Stimulated activated naive CD8-positive, alpha-beta T cell treated with anti-CD3 and anti-CD28 coated beads, Interleukin-15, Interleukin-2, amounts not matched to agents 100 ng/mL and 50 ng/mL, for 24 hours (primary cell): ENCODE measurements around the gene NFKB1.
A peak's percentile ranks its signal among the peaks of the same experiment; 100 is the strongest.

Source experiments
- H3K27ac Mint-ChIP-seq: one replicate; pipeline ENCODE4 v1.8.0; 2021; ENCODE audit warnings: mild to moderate bottlenecking, mixed read lengths
- H3K27me3 Mint-ChIP-seq: one replicate; pipeline ENCODE4 v1.8.0; 2021; ENCODE audit warnings: mixed read lengths
- H3K36me3 Mint-ChIP-seq: one replicate; pipeline ENCODE4 v1.8.0; 2021; ENCODE audit warnings: low read depth, mixed read lengths
- H3K4me1 Mint-ChIP-seq: one replicate; pipeline ENCODE4 v1.8.0; 2021; ENCODE audit warnings: low read depth, mixed read lengths
- H3K4me3 Mint-ChIP-seq: one replicate; pipeline ENCODE4 v1.8.0; 2021; ENCODE audit warnings: mild to moderate bottlenecking, mixed read lengths
- H3K9me3 Mint-ChIP-seq: one replicate; pipeline ENCODE4 v1.8.0; 2021; ENCODE audit warnings: mixed read lengths

The NFKB1 gene

GRCh38 chr4:102533348-102533747 lies 32.2 kb downstream of the NFKB1 start:
- Mint-ChIP-seq H3K4me3 (no peak overlapping the region), H3K27ac (peak overlapping the region; percentile 56), H3K36me3 (peaks cover 81% of the 10 kb centered on the region), H3K9me3 (no peaks in the 10 kb centered on the region), H3K27me3 (no peaks in the 10 kb centered on the region), H3K4me1 (peaks cover 83% of the 10 kb centered on the region)

GRCh38 chr4:102533904-102534303 lies 32.7 kb downstream of the NFKB1 start:
- peak overlapping the region; percentile 92 for H3K27ac Mint-ChIP-seq
- peaks cover 77% of the 10 kb centered on the region for H3K4me1 Mint-ChIP-seq
- peaks cover 82% of the 10 kb centered on the region for H3K36me3 Mint-ChIP-seq
- no peaks in the 10 kb centered on the region for H3K9me3 Mint-ChIP-seq
- no peaks in the 10 kb centered on the region for H3K27me3 Mint-ChIP-seq
- H3K4me3 Mint-ChIP-seq, result peak overlapping the region; percentile 30

- H3K27ac Mint-ChIP-seq, result peak overlapping the region; percentile 92
- H3K27me3 Mint-ChIP-seq, result no peaks in the 10 kb centered on the region
- H3K9me3 Mint-ChIP-seq, result no peaks in the 10 kb centered on the region
- peaks cover 76% of the 10 kb centered on the region for H3K4me1 Mint-ChIP-seq
- H3K4me3 Mint-ChIP-seq, result peak overlapping the region; percentile 67
- peaks cover 86% of the 10 kb centered on the region for H3K36me3 Mint-ChIP-seq
Measured at GRCh38 chr4:102534845-102535244, 33.7 kb downstream of the NFKB1 start.

GRCh38 chr4:102535398-102536082 lies 34.4 kb downstream of the NFKB1 start:
- no peaks in the 10 kb centered on the region for H3K27me3 Mint-ChIP-seq
- H3K4me3 Mint-ChIP-seq, result peak overlapping the region; percentile 67
- H3K27ac Mint-ChIP-seq, result peak overlapping the region; percentile 92
- H3K4me1 Mint-ChIP-seq, result peaks cover 74% of the 10 kb centered on the region
- H3K36me3 Mint-ChIP-seq, result peaks cover 86% of the 10 kb centered on the region
- H3K9me3 Mint-ChIP-seq, result no peaks in the 10 kb centered on the region

- H3K4me1 Mint-ChIP-seq, result peaks cover 74% of the 10 kb centered on the region
- H3K4me3 Mint-ChIP-seq, result peak overlapping the region; percentile 35
- no peaks in the 10 kb centered on the region for H3K9me3 Mint-ChIP-seq
- peaks cover 86% of the 10 kb centered on the region for H3K36me3 Mint-ChIP-seq
- H3K27me3 Mint-ChIP-seq, result no peaks in the 10 kb centered on the region
- H3K27ac Mint-ChIP-seq, result peak overlapping the region; percentile 90
Measured at GRCh38 chr4:102536768-102537167, 35.6 kb downstream of the NFKB1 start.

- H3K27ac Mint-ChIP-seq, result peak overlapping the region; percentile 26
- peaks cover 70% of the 10 kb centered on the region for H3K4me1 Mint-ChIP-seq
- H3K27me3 Mint-ChIP-seq, result no peaks in the 10 kb centered on the region
- H3K36me3 Mint-ChIP-seq, result peaks cover 83% of the 10 kb centered on the region
- no peaks in the 10 kb centered on the region for H3K9me3 Mint-ChIP-seq
- H3K4me3 Mint-ChIP-seq, result no peak overlapping the region
Measured at GRCh38 chr4:102537269-102537668, 36.1 kb downstream of the NFKB1 start.

GRCh38 chr4:102541697-102542096 lies 40.5 kb downstream of the NFKB1 start:
- Mint-ChIP-seq H3K36me3 (peaks cover 85% of the 10 kb centered on the region), H3K27ac (peak overlapping the region; percentile 67), H3K27me3 (no peaks in the 10 kb centered on the region), H3K9me3 (no peaks in the 10 kb centered on the region), H3K4me1 (peaks cover 51% of the 10 kb centered on the region), H3K4me3 (no peak overlapping the region)

- peaks cover 89% of the 10 kb centered on the region for H3K36me3 Mint-ChIP-seq
- peaks cover 64% of the 10 kb centered on the region for H3K4me1 Mint-ChIP-seq
- no peak overlapping the region for H3K4me3 Mint-ChIP-seq
- H3K27me3 Mint-ChIP-seq, result no peaks in the 10 kb centered on the region
- no peaks in the 10 kb centered on the region for H3K9me3 Mint-ChIP-seq
- no peak overlapping the region for H3K27ac Mint-ChIP-seq
Measured at GRCh38 chr4:102543030-102543928, 42.1 kb downstream of the NFKB1 start.

GRCh38 chr4:102546635-102547034 lies 45.5 kb downstream of the NFKB1 start:
- Mint-ChIP-seq H3K36me3 (peaks cover 86% of the 10 kb centered on the region), H3K4me1 (peaks cover 68% of the 10 kb centered on the region), H3K9me3 (no peaks in the 10 kb centered on the region), H3K27ac (peak overlapping the region; percentile 66), H3K4me3 (no peak overlapping the region), H3K27me3 (no peaks in the 10 kb centered on the region)

GRCh38 chr4:102547973-102548372 lies 46.8 kb downstream of the NFKB1 start:
- peak overlapping the region; percentile 56 for H3K27ac Mint-ChIP-seq
- no peak overlapping the region for H3K4me3 Mint-ChIP-seq
- peaks cover 86% of the 10 kb centered on the region for H3K36me3 Mint-ChIP-seq
- H3K4me1 Mint-ChIP-seq, result peaks cover 74% of the 10 kb centered on the region
- no peaks in the 10 kb centered on the region for H3K9me3 Mint-ChIP-seq
- no peaks in the 10 kb centered on the region for H3K27me3 Mint-ChIP-seq

- H3K9me3 Mint-ChIP-seq, result no peaks in the 10 kb centered on the region
- H3K27ac Mint-ChIP-seq, result peak overlapping the region; percentile 78
- peaks cover 53% of the 10 kb centered on the region for H3K4me1 Mint-ChIP-seq
- peaks cover 54% of the 10 kb centered on the region for H3K36me3 Mint-ChIP-seq
- H3K27me3 Mint-ChIP-seq, result no peaks in the 10 kb centered on the region
- H3K4me3 Mint-ChIP-seq, result peak overlapping the region; percentile 50
Measured at GRCh38 chr4:102551958-102552565, 50.9 kb downstream of the NFKB1 start.

GRCh38 chr4:102552781-102553180 lies 51.6 kb downstream of the NFKB1 start:
- Mint-ChIP-seq H3K4me1 (peaks cover 48% of the 10 kb centered on the region), H3K4me3 (peak overlapping the region; percentile 51), H3K9me3 (no peaks in the 10 kb centered on the region), H3K27ac (peak overlapping the region; percentile 78), H3K36me3 (peaks cover 47% of the 10 kb centered on the region), H3K27me3 (no peaks in the 10 kb centered on the region)

GRCh38 chr4:102553982-102554381 lies 52.8 kb downstream of the NFKB1 start:
- Mint-ChIP-seq H3K27me3 (no peaks in the 10 kb centered on the region), H3K27ac (peak overlapping the region; percentile 82), H3K9me3 (no peaks in the 10 kb centered on the region), H3K4me1 (peaks cover 39% of the 10 kb centered on the region), H3K36me3 (peaks cover 46% of the 10 kb centered on the region), H3K4me3 (peak overlapping the region; percentile 49)

- no peak overlapping the region for H3K4me3 Mint-ChIP-seq
- H3K9me3 Mint-ChIP-seq, result no peaks in the 10 kb centered on the region
- H3K4me1 Mint-ChIP-seq, result peaks cover 37% of the 10 kb centered on the region
- no peaks in the 10 kb centered on the region for H3K27me3 Mint-ChIP-seq
- peak overlapping the region; percentile 46 for H3K27ac Mint-ChIP-seq
- peaks cover 48% of the 10 kb centered on the region for H3K36me3 Mint-ChIP-seq
Measured at GRCh38 chr4:102554482-102554881, 53.3 kb downstream of the NFKB1 start.

- Mint-ChIP-seq H3K4me3 (no peak overlapping the region), H3K27me3 (no peaks in the 10 kb centered on the region), H3K4me1 (peaks cover 32% of the 10 kb centered on the region)
Measured at GRCh38 chr4:102554992-102555391, 53.8 kb downstream of the NFKB1 start.

More at GRCh38 chr4:102554992-102555391, 53.8 kb downstream of the NFKB1 start:
- Mint-ChIP-seq H3K9me3 (no peaks in the 10 kb centered on the region), H3K36me3 (peaks cover 45% of the 10 kb centered on the region), H3K27ac (no peak overlapping the region)
